Endometrium (tissue), 2 donors: ENCODE results near the gene ABCF1.
"Not testable (repeated sequence)": the region's sequence is repeated elsewhere in the genome, so short reads cannot be mapped to it uniquely, and the experiment has no call there.

Source experiments
- FAIRE-seq: peaks from 2 replicates; lab custom pipeline; 2012; peaks lifted over from hg19 to GRCh38; lab: Jason Lieb, UNC
- donor health status: control.
- donor health status: control.

The ABCF1 gene

GRCh38 chr6:30560930-30561329, 10.3 kb upstream of the ABCF1 start:
- no peak for FAIRE-seq

- FAIRE-seq = no peak
Measured at GRCh38 chr6:30562470-30563425, 8.5 kb upstream of the ABCF1 start.

- FAIRE-seq = no peak
Measured at GRCh38 chr6:30564114-30564513, 7.1 kb upstream of the ABCF1 start.

GRCh38 chr6:30565772-30566171, 5.5 kb upstream of the ABCF1 start:
- FAIRE-seq = no peak

- FAIRE-seq = no peak
Measured at GRCh38 chr6:30568245-30568644, 3.0 kb upstream of the ABCF1 start.

GRCh38 chr6:30570263-30570662, 979 bp upstream of the ABCF1 start:
- FAIRE-seq = no peak

GRCh38 chr6:30570740-30571074, 535 bp upstream of the ABCF1 start:
- FAIRE-seq = no peak

GRCh38 chr6:30571762-30572082, 480 bp downstream of the ABCF1 start:
- no peak for FAIRE-seq

- FAIRE-seq = no peak
Measured at GRCh38 chr6:30572148-30572547, 906 bp downstream of the ABCF1 start.

GRCh38 chr6:30573113-30573512, 1.9 kb downstream of the ABCF1 start:
- FAIRE-seq = no peak

GRCh38 chr6:30578051-30578450, 6.8 kb downstream of the ABCF1 start:
- no peak for FAIRE-seq

GRCh38 chr6:30583921-30584320, 12.7 kb downstream of the ABCF1 start:
- no peak for FAIRE-seq

- FAIRE-seq = no peak
Measured at GRCh38 chr6:30589754-30590358, 18.6 kb downstream of the ABCF1 start.

GRCh38 chr6:30590509-30590908, 19.3 kb downstream of the ABCF1 start:
- no peak for FAIRE-seq

- FAIRE-seq = no peak
Measured at GRCh38 chr6:30591008-30591407, 19.8 kb downstream of the ABCF1 start.

- FAIRE-seq = no peak
Measured at GRCh38 chr6:30592287-30592686, 21.0 kb downstream of the ABCF1 start.

GRCh38 chr6:30597315-30598144, 26.3 kb downstream of the ABCF1 start:
- not testable (repeated sequence) for FAIRE-seq

GRCh38 chr6:30598912-30599624, 27.8 kb downstream of the ABCF1 start:
- FAIRE-seq = no peak

GRCh38 chr6:30599625-30600324, 28.5 kb downstream of the ABCF1 start:
- FAIRE-seq = no peak

- no peak for FAIRE-seq
Measured at GRCh38 chr6:30600451-30600961, 29.3 kb downstream of the ABCF1 start.

- FAIRE-seq = no peak
Measured at GRCh38 chr6:30601436-30601814, 30.2 kb downstream of the ABCF1 start.
